ENCODE data around the gene ERICH3. TPM values are rescaled to one million over a fixed set of nuclear protein-coding genes. Genes with fewer than 3 reads are reported as not detected.

Gene ERICH3
- total and polyA plus RNA-seq, 9 donors = 0.05 to 10.9 (median 0.48) TPM

GRCh38 chr1:74592580-74593355, 80.8 kb downstream of the ERICH3 start:
- H3K36me3 ChIP-seq = no peaks in the 10 kb centered on the region
- TF ChIP-seq POLR2A (IDR thresholded peaks at IDR 0.05) = no peak
- TF ChIP-seq CTCF (IDR thresholded peaks at IDR 0.05) = no peak
- TF ChIP-seq EP300 (IDR thresholded peaks at IDR 0.05) = no peak
- 46 to 51% (median 48%) methylated on average over 5 of the region's 5 CpGs for WGBS, 3 donors
- H3K27me3 ChIP-seq = no peaks in the 10 kb centered on the region
- H3K9me3 ChIP-seq = no peaks in the 10 kb centered on the region
- no peak overlapping the region for H3K4me3 ChIP-seq
- intact Hi-C loops (cut with DNase I) = no loop called here
- H3K4me1 ChIP-seq (ENCODE audit: insufficient read depth) = no peaks in the 10 kb centered on the region
- DNase-seq = no peak
- no peak overlapping the region for H3K27ac ChIP-seq

GRCh38 chr1:74591949-74592348, 81.6 kb downstream of the ERICH3 start:
- TF ChIP-seq CTCF (IDR thresholded peaks at IDR 0.05) (no peak), EP300 (IDR thresholded peaks at IDR 0.05) (no peak), POLR2A (IDR thresholded peaks at IDR 0.05) (no peak)
- H3K36me3 ChIP-seq = no peaks in the 10 kb centered on the region
- WGBS, 3 donors = 32 to 51% (median 49%) methylated on average over 2 of the region's 2 CpGs
- H3K4me1 ChIP-seq (ENCODE audit: insufficient read depth) = no peaks in the 10 kb centered on the region
- H3K4me3 ChIP-seq = no peak overlapping the region
- DNase-seq = no peak
- intact Hi-C loops (cut with DNase I) = no loop called here
- H3K27ac ChIP-seq = no peak overlapping the region
- no peaks in the 10 kb centered on the region for H3K27me3 ChIP-seq
- no peaks in the 10 kb centered on the region for H3K9me3 ChIP-seq

- DNase-seq = no peak
- Histone ChIP-seq H3K4me1 (ENCODE audit: insufficient read depth) (no peaks in the 10 kb centered on the region), H3K27ac (no peak overlapping the region), H3K36me3 (no peaks in the 10 kb centered on the region), H3K9me3 (no peaks in the 10 kb centered on the region), H3K27me3 (no peaks in the 10 kb centered on the region), H3K4me3 (no peak overlapping the region)
- TF ChIP-seq CTCF (IDR thresholded peaks at IDR 0.05) = no peak
- WGBS, 3 donors = 87 to 90% (median 89%) methylated on average over 5 of the region's 5 CpGs
- intact Hi-C loops (cut with DNase I) = no loop called here
Observed at GRCh38 chr1:74590288-74590687, 83.3 kb downstream of the ERICH3 start.

- no peaks in the 10 kb centered on the region for H3K36me3 ChIP-seq
- H3K4me3 ChIP-seq = no peak overlapping the region
- 72 to 87% (median 84%) methylated on average over 2 of the region's 2 CpGs for WGBS, 3 donors
- TF ChIP-seq POLR2A (IDR thresholded peaks at IDR 0.05) (no peak), CTCF (IDR thresholded peaks at IDR 0.05) (no peak), EP300 (IDR thresholded peaks at IDR 0.05) (no peak)
- no peaks in the 10 kb centered on the region for H3K4me1 ChIP-seq (ENCODE audit: insufficient read depth)
- DNase-seq = no peak
- H3K27ac ChIP-seq = no peak overlapping the region
- H3K9me3 ChIP-seq = no peaks in the 10 kb centered on the region
- intact Hi-C loops (cut with DNase I) = no loop called here
- no peaks in the 10 kb centered on the region for H3K27me3 ChIP-seq
Observed at GRCh38 chr1:74587888-74588287, 85.7 kb downstream of the ERICH3 start.

Measured in ovary (tissue), 9 donors.